ENCODE data around the gene SACM1L. TPM values are rescaled to one million over a fixed set of nuclear protein-coding genes. Genes with fewer than 3 reads are reported as not detected.

SACM1L gene
- total RNA-seq, 1 experiment from 2014 or later, result 31.6 TPM

DNA sequence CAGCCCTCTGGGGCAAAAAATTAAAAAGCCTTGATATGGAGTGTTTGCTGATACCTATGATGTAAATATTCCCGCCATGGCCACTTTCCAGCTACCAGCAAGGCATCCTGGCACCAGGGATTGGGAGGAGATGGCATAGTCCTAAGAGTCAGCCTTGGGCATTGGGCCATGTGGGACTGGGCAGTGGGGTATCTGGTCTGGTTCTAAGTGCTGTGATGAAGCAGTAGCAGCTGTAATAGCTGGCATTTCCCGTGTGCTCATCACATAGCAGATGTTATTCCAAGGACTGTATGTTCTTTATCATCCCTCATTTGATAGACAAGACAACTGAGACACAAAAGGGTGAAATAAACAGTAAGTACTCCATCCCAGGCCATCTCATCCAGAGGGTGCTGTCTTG lies 6.9 kb upstream of the SACM1L start:
- no peak for DNase-seq (ENCODE audit: low read depth, low spot score)
- H3K9me3 ChIP-seq (ENCODE audit: control insufficient read depth, insufficient read depth, low read depth, low read length), result no peaks in the 10 kb centered on the region
- H3K4me3 ChIP-seq (ENCODE audit: low read depth in 2 of 2, low read length in 2 of 2), result no peak overlapping the region
- no TSS peak for BruUV-seq (replicated peaks)
- H3K27ac ChIP-seq (ENCODE audit: low read length), result no peak overlapping the region
- H3K36me3 ChIP-seq (ENCODE audit: control insufficient read depth, insufficient read depth, low read length), result 0 out of 2 replicates have a peak, but pooled peaks cover 2% of the 10 kb centered on the region
- ATAC-seq, result no peak
- CTCF ChIA-PET, result no interaction called here
- H3K27me3 ChIP-seq (ENCODE audit: control insufficient read depth, insufficient read depth, low read length), result no peaks in the 10 kb centered on the region
- in situ Hi-C loops (cut with HindIII; ENCODE audit: low pct_unique_long_range_greater_than_20kb, low sequenced_read_pairs) (no loop called here), intact Hi-C loops (cut with micrococcal nuclease; ENCODE audit: unreplicated experiment) (no loop called here)
- POLR2A ChIA-PET, result no interaction called here
- H3K4me1 ChIP-seq (ENCODE audit: control insufficient read depth, insufficient read depth, low read length), result no peaks in the 10 kb centered on the region
- no peak for TF ChIP-seq SIN3A (IDR thresholded peaks at IDR 0.05; ENCODE audit: borderline replicate concordance, insufficient read depth, low read depth, low read length)
- no peak for TF ChIP-seq TCF7L2 (IDR thresholded peaks at IDR 0.05; ENCODE audit: low read depth, low read length)
- TF ChIP-seq, protein P1, sequence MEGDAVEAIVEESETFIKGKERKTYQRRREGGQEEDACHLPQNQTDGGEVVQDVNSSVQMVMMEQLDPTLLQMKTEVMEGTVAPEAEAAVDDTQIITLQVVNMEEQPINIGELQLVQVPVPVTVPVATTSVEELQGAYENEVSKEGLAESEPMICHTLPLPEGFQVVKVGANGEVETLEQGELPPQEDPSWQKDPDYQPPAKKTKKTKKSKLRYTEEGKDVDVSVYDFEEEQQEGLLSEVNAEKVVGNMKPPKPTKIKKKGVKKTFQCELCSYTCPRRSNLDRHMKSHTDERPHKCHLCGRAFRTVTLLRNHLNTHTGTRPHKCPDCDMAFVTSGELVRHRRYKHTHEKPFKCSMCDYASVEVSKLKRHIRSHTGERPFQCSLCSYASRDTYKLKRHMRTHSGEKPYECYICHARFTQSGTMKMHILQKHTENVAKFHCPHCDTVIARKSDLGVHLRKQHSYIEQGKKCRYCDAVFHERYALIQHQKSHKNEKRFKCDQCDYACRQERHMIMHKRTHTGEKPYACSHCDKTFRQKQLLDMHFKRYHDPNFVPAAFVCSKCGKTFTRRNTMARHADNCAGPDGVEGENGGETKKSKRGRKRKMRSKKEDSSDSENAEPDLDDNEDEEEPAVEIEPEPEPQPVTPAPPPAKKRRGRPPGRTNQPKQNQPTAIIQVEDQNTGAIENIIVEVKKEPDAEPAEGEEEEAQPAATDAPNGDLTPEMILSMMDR (IDR thresholded peaks at IDR 0.05), result no peak
- no peak for TF ChIP-seq POLR2AphosphoS5 (IDR thresholded peaks at IDR 0.05; ENCODE audit: low read depth, low read length)
- TF ChIP-seq, protein P2, sequence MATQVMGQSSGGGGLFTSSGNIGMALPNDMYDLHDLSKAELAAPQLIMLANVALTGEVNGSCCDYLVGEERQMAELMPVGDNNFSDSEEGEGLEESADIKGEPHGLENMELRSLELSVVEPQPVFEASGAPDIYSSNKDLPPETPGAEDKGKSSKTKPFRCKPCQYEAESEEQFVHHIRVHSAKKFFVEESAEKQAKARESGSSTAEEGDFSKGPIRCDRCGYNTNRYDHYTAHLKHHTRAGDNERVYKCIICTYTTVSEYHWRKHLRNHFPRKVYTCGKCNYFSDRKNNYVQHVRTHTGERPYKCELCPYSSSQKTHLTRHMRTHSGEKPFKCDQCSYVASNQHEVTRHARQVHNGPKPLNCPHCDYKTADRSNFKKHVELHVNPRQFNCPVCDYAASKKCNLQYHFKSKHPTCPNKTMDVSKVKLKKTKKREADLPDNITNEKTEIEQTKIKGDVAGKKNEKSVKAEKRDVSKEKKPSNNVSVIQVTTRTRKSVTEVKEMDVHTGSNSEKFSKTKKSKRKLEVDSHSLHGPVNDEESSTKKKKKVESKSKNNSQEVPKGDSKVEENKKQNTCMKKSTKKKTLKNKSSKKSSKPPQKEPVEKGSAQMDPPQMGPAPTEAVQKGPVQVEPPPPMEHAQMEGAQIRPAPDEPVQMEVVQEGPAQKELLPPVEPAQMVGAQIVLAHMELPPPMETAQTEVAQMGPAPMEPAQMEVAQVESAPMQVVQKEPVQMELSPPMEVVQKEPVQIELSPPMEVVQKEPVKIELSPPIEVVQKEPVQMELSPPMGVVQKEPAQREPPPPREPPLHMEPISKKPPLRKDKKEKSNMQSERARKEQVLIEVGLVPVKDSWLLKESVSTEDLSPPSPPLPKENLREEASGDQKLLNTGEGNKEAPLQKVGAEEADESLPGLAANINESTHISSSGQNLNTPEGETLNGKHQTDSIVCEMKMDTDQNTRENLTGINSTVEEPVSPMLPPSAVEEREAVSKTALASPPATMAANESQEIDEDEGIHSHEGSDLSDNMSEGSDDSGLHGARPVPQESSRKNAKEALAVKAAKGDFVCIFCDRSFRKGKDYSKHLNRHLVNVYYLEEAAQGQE (IDR thresholded peaks at IDR 0.05; ENCODE audit: insufficient read depth in 1 of 2, low read depth in 2 of 2, low read length in 1 of 2), result no peak

DNA sequence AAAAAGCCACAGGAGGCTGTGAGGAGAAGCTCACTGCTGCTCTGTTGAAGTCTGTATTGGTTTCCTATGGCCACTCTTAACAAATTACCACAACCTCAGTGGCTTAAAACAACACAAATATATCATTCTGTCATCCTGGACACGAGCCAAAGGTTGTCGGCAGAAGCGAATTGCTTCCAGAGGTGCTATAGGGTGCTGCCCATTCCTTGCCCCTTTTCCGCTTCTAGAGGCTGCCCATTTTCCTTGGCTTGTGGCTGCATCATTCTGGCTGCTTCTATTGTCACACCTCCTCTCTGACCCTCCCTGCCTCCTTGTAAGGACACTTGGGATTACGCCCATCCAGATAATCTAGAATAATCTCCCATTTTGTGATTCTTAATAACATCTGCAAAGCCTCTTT lies 6.4 kb upstream of the SACM1L start:
- no TSS peak for BruUV-seq (replicated peaks)
- no peak for ATAC-seq
- Histone ChIP-seq H3K9me3 (ENCODE audit: control insufficient read depth, insufficient read depth, low read depth, low read length) (no peaks in the 10 kb centered on the region), H3K27me3 (ENCODE audit: control insufficient read depth, insufficient read depth, low read length) (no peaks in the 10 kb centered on the region), H3K4me1 (ENCODE audit: control insufficient read depth, insufficient read depth, low read length) (no peaks in the 10 kb centered on the region), H3K4me3 (ENCODE audit: low read depth in 2 of 2, low read length in 2 of 2) (no peak overlapping the region), H3K27ac (ENCODE audit: low read length) (no peak overlapping the region), H3K36me3 (ENCODE audit: control insufficient read depth, insufficient read depth, low read length) (0 out of 2 replicates have a peak, but pooled peaks cover 2% of the 10 kb centered on the region)
- no peak for DNase-seq (ENCODE audit: low read depth, low spot score)
- TF ChIP-seq, protein P2 (IDR thresholded peaks at IDR 0.05; ENCODE audit: insufficient read depth in 1 of 2, low read depth in 2 of 2, low read length in 1 of 2), result no peak
- no peak for TF ChIP-seq SIN3A (IDR thresholded peaks at IDR 0.05; ENCODE audit: borderline replicate concordance, insufficient read depth, low read depth, low read length)
- in situ Hi-C loops (cut with HindIII; ENCODE audit: low pct_unique_long_range_greater_than_20kb, low sequenced_read_pairs), result no loop called here
- POLR2A ChIA-PET, result no interaction called here
- CTCF ChIA-PET, result no interaction called here
- intact Hi-C loops (cut with micrococcal nuclease; ENCODE audit: unreplicated experiment), result no loop called here

All from Panc1 (cell line).